ENCODE results near the gene SLC8A1.

The SLC8A1 gene

GRCh38 chr2:40300391-40300790 lies 151.5 kb downstream of the SLC8A1 start:
- DNase-seq: no peak

GRCh38 chr2:40299781-40300180 lies 152.1 kb downstream of the SLC8A1 start:
- no peak for DNase-seq

GRCh38 chr2:40299173-40299572 lies 152.7 kb downstream of the SLC8A1 start:
- DNase-seq: no peak

GRCh38 chr2:40298026-40298425 lies 153.9 kb downstream of the SLC8A1 start:
- no peak for DNase-seq

- no peak for DNase-seq
These were observed 159.6 kb downstream of the SLC8A1 start for GRCh38 chr2:40292291-40292690.

- no peak for DNase-seq
These were observed 162.0 kb downstream of the SLC8A1 start for GRCh38 chr2:40289771-40290404.

GRCh38 chr2:40287773-40288172 lies 164.1 kb downstream of the SLC8A1 start:
- no peak for DNase-seq

- no peak for DNase-seq
These were observed 164.7 kb downstream of the SLC8A1 start for GRCh38 chr2:40287195-40287594.

- DNase-seq: no peak
These were observed 165.2 kb downstream of the SLC8A1 start for GRCh38 chr2:40286721-40287120.

GRCh38 chr2:40285391-40285790 lies 166.5 kb downstream of the SLC8A1 start:
- DNase-seq: no peak

- no peak for DNase-seq
These were observed 167.1 kb downstream of the SLC8A1 start for GRCh38 chr2:40284797-40285196.

GRCh38 chr2:40283111-40283909 lies 168.6 kb downstream of the SLC8A1 start:
- no peak for DNase-seq

- DNase-seq: no peak
These were observed 169.5 kb downstream of the SLC8A1 start for GRCh38 chr2:40282428-40282827.

GRCh38 chr2:40281021-40281940 lies 170.6 kb downstream of the SLC8A1 start:
- no peak for DNase-seq

- DNase-seq: no peak
These were observed 172.4 kb downstream of the SLC8A1 start for GRCh38 chr2:40279482-40279881.

- DNase-seq: no peak
These were observed 172.9 kb downstream of the SLC8A1 start for GRCh38 chr2:40279001-40279400.

- DNase-seq: no peak
These were observed 175.8 kb downstream of the SLC8A1 start for GRCh38 chr2:40276076-40276475.

- no peak for DNase-seq
These were observed 177.6 kb downstream of the SLC8A1 start for GRCh38 chr2:40274270-40274669.

GRCh38 chr2:40273734-40274182 lies 178.1 kb downstream of the SLC8A1 start:
- DNase-seq: no peak

- DNase-seq: no peak
These were observed 180.8 kb downstream of the SLC8A1 start for GRCh38 chr2:40271094-40271493.

- DNase-seq: no peak
These were observed 181.5 kb downstream of the SLC8A1 start for GRCh38 chr2:40270372-40270771.

GRCh38 chr2:40268566-40268965 lies 183.3 kb downstream of the SLC8A1 start:
- no peak for DNase-seq

- DNase-seq: no peak
These were observed 185.7 kb downstream of the SLC8A1 start for GRCh38 chr2:40266201-40266600.
